GM12864 (cell line): Measurements from ENCODE around the gene STXBP2.

Experiments used
- DNase-seq: peaks from one replicate; pipeline ENCODE4 v3.0.0-alpha.2; 2011; ENCODE audit warnings: low read depth
- H3K4me3 ChIP-seq: 2 replicates; pipeline ENCODE4 v1.5.1; 2011; ENCODE audit warnings: mild to moderate bottlenecking, low read depth, low read length, control low read depth
- CTCF ChIP-seq: IDR thresholded peaks from 2 replicates; pipeline ENCODE4 v1.5.1; 2011; ENCODE audit warnings: low read depth, mild to moderate bottlenecking, moderate library complexity, low read length, control low read depth, inconsistent platforms; ENCODE audit errors: missing control alignments

Gene STXBP2

GRCh38 chr19:7620442-7621412 lies 16.2 kb upstream of the STXBP2 start:
- TF ChIP-seq CTCF: no peak
- H3K4me3 ChIP-seq: no peak overlapping the region
- no peak for DNase-seq

- DNase-seq: no peak
- no peak overlapping the region for H3K4me3 ChIP-seq
- no peak for TF ChIP-seq CTCF
Measured at GRCh38 chr19:7622933-7623685, 13.8 kb upstream of the STXBP2 start.

- TF ChIP-seq CTCF: no peak
- H3K4me3 ChIP-seq: no peak overlapping the region
- DNase-seq: no peak
Measured at GRCh38 chr19:7623725-7624603, 12.9 kb upstream of the STXBP2 start.

- TF ChIP-seq CTCF: no peak
- no peak overlapping the region for H3K4me3 ChIP-seq
- no peak for DNase-seq
Measured at GRCh38 chr19:7624810-7625209, 12.1 kb upstream of the STXBP2 start.

- H3K4me3 ChIP-seq: no peak overlapping the region
- TF ChIP-seq CTCF: no peak
- DNase-seq: no peak
Measured at GRCh38 chr19:7625763-7626372, 11.0 kb upstream of the STXBP2 start.

GRCh38 chr19:7627166-7627565 lies 9.7 kb upstream of the STXBP2 start:
- no peak for TF ChIP-seq CTCF
- no peak overlapping the region for H3K4me3 ChIP-seq
- DNase-seq: no peak
